A549 (cell line): ENCODE results near the gene PITPNB. TPM values are rescaled to one million over a fixed set of nuclear protein-coding genes. Genes with fewer than 3 reads are reported as not detected.

Source experiments
- ATAC-seq, 2 experiments: fragments of 200-7000 bp in 1 of 2; fragments of >200 bp in 1 of 2; cut with Nextera tagmentation in 1 of 2; cut with Tn5 transposase in 1 of 2; 3 replicates each; pipeline versions ENCODE4 v1.8.0 to v1.9.1; 2018 to 2020; ENCODE audit warnings: mild to moderate bottlenecking in 1 of 2, moderate library complexity in 1 of 2
- CTCF ChIA-PET: fragments of 300-600 bp; sonication (Branson Sonifier 250); formaldehyde crosslinking; extraction: SDS; loops from one replicate; lab custom pipeline; 2021; ENCODE audit warnings: antibody characterized with exemption, inconsistent platforms; lab: Yijun Ruan, JAX
- POLR2A ChIA-PET: fragments of 350-600 bp; formaldehyde crosslinking; extraction: SDS; loops from one replicate; lab custom pipeline; 2021; ENCODE audit warnings: antibody characterized with exemption, inconsistent platforms; lab: Yijun Ruan, JAX
- DNase-seq, 2 experiments: peaks; one replicate each; pipeline versions ENCODE4 v3.0.0 to v3.0.0-alpha.2; 2011 to 2016; ENCODE audit warnings: low read depth in 1 of 2, low spot score in 1 of 2
- FAIRE-seq: peaks from 2 replicates; lab custom pipeline; 2011; peaks lifted over from hg19 to GRCh38; lab: Jason Lieb, UNC
- H3K27ac ChIP-seq, 2 experiments: fragments of >200 bp; sonication (Bioruptor Twin); formaldehyde crosslinking; 3 replicates each; pipeline ENCODE4 v1.5.1; 2016 to 2017
- H3K4me1 ChIP-seq: fragments of >200 bp; sonication (Bioruptor Twin); formaldehyde crosslinking; 3 replicates; pipeline ENCODE4 v1.6.1; 2016
- H3K4me2 ChIP-seq: fragments of >200 bp; sonication (Bioruptor Twin); formaldehyde crosslinking; 3 replicates; pipeline ENCODE4 v1.6.1; 2016
- H3K4me3 ChIP-seq: fragments of >200 bp; sonication (Bioruptor Twin); formaldehyde crosslinking; 3 replicates; pipeline ENCODE4 v1.5.1; 2016
- H3K9me3 ChIP-seq: fragments of >200 bp; sonication (Bioruptor Twin); formaldehyde crosslinking; 3 replicates; pipeline ENCODE4 v1.6.1; 2016
- CBX2 ChIP-seq: fragments of 200-600 bp; sonication (generic); IDR thresholded peaks from 2 replicates; pipeline ENCODE4 v1.6.1; 2016; ENCODE audit warnings: low read depth, mild to moderate bottlenecking, borderline replicate concordance
- CHD4 ChIP-seq: fragments of 200-600 bp; sonication (generic); IDR thresholded peaks from 2 replicates; pipeline ENCODE4 v1.6.1; 2016; ENCODE audit warnings: antibody characterized with exemption, mild to moderate bottlenecking, borderline replicate concordance
- EP300 ChIP-seq, 2 experiments: fragments of >200 bp; sonication (Bioruptor Twin); formaldehyde crosslinking; IDR thresholded peaks; 2 replicates in 1 of 2; 3 replicates in 1 of 2; pipeline ENCODE4 v1.6.1; 2016 to 2017
- ESRRA ChIP-seq: fragments of 150-350 bp; IDR thresholded peaks from 2 replicates; pipeline ENCODE4 v1.6.1; 2014; ENCODE audit warnings: mild to moderate bottlenecking, low read length, borderline replicate concordance
- FOXS1 ChIP-seq: fragments of 250-450 bp; sonication (Bioruptor Pico); IDR thresholded peaks from 2 replicates; pipeline ENCODE4 v1.5.0; 2020; ENCODE audit warnings: mild to moderate bottlenecking, moderate library complexity
- HEYL ChIP-seq: fragments of 250-450 bp; sonication (Bioruptor Pico); IDR thresholded peaks from 2 replicates; pipeline ENCODE4 v1.8.0; 2021; ENCODE audit warnings: mild to moderate bottlenecking, moderate library complexity
- HOXA7 ChIP-seq: fragments of 250-450 bp; sonication (Bioruptor Pico); IDR thresholded peaks from 2 replicates; pipeline ENCODE4 v1.5.0; 2020; ENCODE audit warnings: mild to moderate bottlenecking, moderate library complexity
- HOXB13 ChIP-seq: fragments of 250-450 bp; sonication (Bioruptor Pico); IDR thresholded peaks from 2 replicates; pipeline ENCODE4 v1.5.0; 2020; ENCODE audit warnings: low read depth, mild to moderate bottlenecking, moderate library complexity
- HOXB5 ChIP-seq: fragments of 250-450 bp; sonication (Bioruptor Pico); IDR thresholded peaks from 2 replicates; pipeline ENCODE4 v1.5.0; 2020; ENCODE audit warnings: mild to moderate bottlenecking, moderate library complexity
- MYC ChIP-seq: IDR thresholded peaks from 2 replicates; pipeline ENCODE4 v1.6.1; 2012; ENCODE audit warnings: mild to moderate bottlenecking, inconsistent platforms, low read length, improper control_type of control experiment, borderline replicate concordance
- NFE2L2 ChIP-seq: fragments of 150-350 bp; conservative IDR thresholded peaks from 2 replicates; pipeline ENCODE4 v1.6.1; 2014; ENCODE audit warnings: low read length
- NPAS2 ChIP-seq: fragments of 250-450 bp; sonication (Bioruptor Pico); IDR thresholded peaks from 2 replicates; pipeline ENCODE4 v1.8.0; 2022; ENCODE audit warnings: mild to moderate bottlenecking, moderate library complexity, borderline replicate concordance
- NR3C1 ChIP-seq: fragments of >200 bp; sonication (Bioruptor Twin); formaldehyde crosslinking; IDR thresholded peaks from 3 replicates; pipeline ENCODE4 v1.6.1; 2017
- POLR2A ChIP-seq: IDR thresholded peaks from 2 replicates; pipeline ENCODE4 v1.6.1; 2012; ENCODE audit warnings: mild to moderate bottlenecking, low read length
- RARB ChIP-seq: fragments of 250-450 bp; sonication (Bioruptor Pico); IDR thresholded peaks from 2 replicates; pipeline ENCODE4 v1.8.0; 2021; ENCODE audit warnings: mild to moderate bottlenecking, moderate library complexity
- RFX5 ChIP-seq: fragments of 450-650 bp; IDR thresholded peaks from 2 replicates; pipeline ENCODE4 v1.7.1; 2014; ENCODE audit warnings: antibody characterized with exemption, mild to moderate bottlenecking, moderate library complexity
- RNF2 ChIP-seq: fragments of 200-600 bp; sonication (generic); IDR thresholded peaks from 2 replicates; pipeline ENCODE4 v1.6.1; 2016; ENCODE audit warnings: low read depth, mild to moderate bottlenecking, antibody characterized with exemption, moderate library complexity, borderline replicate concordance
- SREBF2 ChIP-seq: fragments of 450-650 bp; IDR thresholded peaks from 2 replicates; pipeline ENCODE4 v1.6.1; 2014; ENCODE audit warnings: mild to moderate bottlenecking, moderate library complexity
- TFCP2L1 ChIP-seq: fragments of 250-450 bp; sonication (Bioruptor Pico); IDR thresholded peaks from 2 replicates; pipeline ENCODE4 v1.5.0; 2021; ENCODE audit warnings: mild to moderate bottlenecking
- ZC3H11A ChIP-seq: fragments of 450-650 bp; IDR thresholded peaks from 2 replicates; pipeline ENCODE4 v1.6.1; 2014; ENCODE audit warnings: antibody characterized with exemption, mild to moderate bottlenecking
- ZSCAN20 ChIP-seq: fragments of 250-450 bp; sonication (Bioruptor Pico); IDR thresholded peaks from 2 replicates; pipeline ENCODE4 v1.8.0; 2022; ENCODE audit warnings: mild to moderate bottlenecking, moderate library complexity
- WGBS: methylation state at CpG from one replicate; pipeline ENCODE4 v1.1.6; 2017; ENCODE audit errors: missing lambda C conversion rate; 5-methylcytosine and 5-hydroxymethylcytosine counted together
- polyA plus RNA-seq, 4 experiments: library from polyadenylated mRNA; depleted of rRNA in 3 of 4; stranded (reverse); fragments of >200 nt; fragmentation: RNase III in 1 of 4; extraction: RNeasy Plus Mini Kit Qiagen cat#74134 plus additional on column Dnase treatment in 1 of 4; gene quantifications; 2 replicates in 3 of 4; 3 replicates in 1 of 4; pipeline ENCODE4 v1.2.3, GENCODE V29; 2011 to 2017
- TF ChIP-seq, protein P1 (sequence below): fragments of 250-450 bp; sonication (Bioruptor Pico); IDR thresholded peaks from 2 replicates; pipeline ENCODE4 v1.5.0; 2021; ENCODE audit warnings: mild to moderate bottlenecking, moderate library complexity, borderline replicate concordance
- TF ChIP-seq, protein P2 (sequence below): IDR thresholded peaks from 2 replicates; pipeline ENCODE4 v1.6.1; 2012
- TF ChIP-seq, protein P3 (sequence below): fragments of >200 bp; sonication (Bioruptor Twin); formaldehyde crosslinking; IDR thresholded peaks from 2 replicates; pipeline ENCODE4 v1.6.1; 2016
- TF ChIP-seq, protein P4 (sequence below): fragments of 250-450 bp; sonication (Bioruptor Pico); IDR thresholded peaks from 2 replicates; pipeline ENCODE4 v1.5.0; 2020; ENCODE audit warnings: low read depth, mild to moderate bottlenecking, moderate library complexity
- TF ChIP-seq, protein P5 (sequence below): fragments of 150-350 bp; IDR thresholded peaks from 2 replicates; pipeline ENCODE4 v1.6.1; 2014; ENCODE audit warnings: low read depth, mild to moderate bottlenecking, low read length

Gene PITPNB
- polyA plus RNA-seq, 2 of the 4 experiments (the other 2 are of a cell fraction) = 45.8 to 52.1 TPM

DNA sequence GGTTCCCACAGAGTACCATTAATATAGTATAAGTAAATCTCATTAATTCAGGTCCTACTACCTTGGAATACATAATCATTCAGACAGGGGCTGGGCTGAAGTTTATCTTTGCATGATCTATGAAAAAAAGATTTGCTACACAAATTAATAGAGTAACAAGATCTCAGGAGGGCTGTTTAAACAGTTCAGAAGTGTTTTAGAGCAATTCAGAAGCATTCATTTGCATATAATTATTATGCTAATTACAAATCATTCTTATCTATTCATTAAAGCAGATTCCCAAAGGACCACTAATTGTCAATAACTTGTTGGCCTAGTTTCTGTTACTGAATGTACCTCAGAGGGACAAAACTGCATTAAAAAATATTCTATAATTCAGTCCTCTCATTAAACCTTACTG lies 40.5 kb downstream of the PITPNB start:
- Histone ChIP-seq H3K4me1 (peaks cover 8% of the 10 kb centered on the region; the same call in 2 of the 3 replicates), H3K4me3 (no peak overlapping the region), H3K4me2 (no peak overlapping the region), H3K9me3 (no peaks in the 10 kb centered on the region), H3K27ac (no peak overlapping the region)
- DNase-seq (no peak), FAIRE-seq (no peak), ATAC-seq (no peak)
- TF ChIP-seq, protein P1, sequence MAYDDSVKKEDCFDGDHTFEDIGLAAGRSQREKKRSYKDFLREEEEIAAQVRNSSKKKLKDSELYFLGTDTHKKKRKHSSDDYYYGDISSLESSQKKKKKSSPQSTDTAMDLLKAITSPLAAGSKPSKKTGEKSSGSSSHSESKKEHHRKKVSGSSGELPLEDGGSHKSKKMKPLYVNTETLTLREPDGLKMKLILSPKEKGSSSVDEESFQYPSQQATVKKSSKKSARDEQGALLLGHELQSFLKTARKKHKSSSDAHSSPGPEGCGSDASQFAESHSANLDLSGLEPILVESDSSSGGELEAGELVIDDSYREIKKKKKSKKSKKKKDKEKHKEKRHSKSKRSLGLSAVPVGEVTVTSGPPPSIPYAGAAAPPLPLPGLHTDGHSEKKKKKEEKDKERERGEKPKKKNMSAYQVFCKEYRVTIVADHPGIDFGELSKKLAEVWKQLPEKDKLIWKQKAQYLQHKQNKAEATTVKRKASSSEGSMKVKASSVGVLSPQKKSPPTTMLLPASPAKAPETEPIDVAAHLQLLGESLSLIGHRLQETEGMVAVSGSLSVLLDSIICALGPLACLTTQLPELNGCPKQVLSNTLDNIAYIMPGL = no peak
- no peak for TF ChIP-seq HOXB5 (CRISPR knock-in tag)
- TF ChIP-seq ZC3H11A = no peak
- no peak for TF ChIP-seq FOXS1
- no peak for TF ChIP-seq HEYL
- no peak for TF ChIP-seq RNF2
- TF ChIP-seq POLR2A = no peak
- TF ChIP-seq, protein P2, sequence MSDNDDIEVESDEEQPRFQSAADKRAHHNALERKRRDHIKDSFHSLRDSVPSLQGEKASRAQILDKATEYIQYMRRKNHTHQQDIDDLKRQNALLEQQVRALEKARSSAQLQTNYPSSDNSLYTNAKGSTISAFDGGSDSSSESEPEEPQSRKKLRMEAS = no peak
- TF ChIP-seq, protein P3, sequence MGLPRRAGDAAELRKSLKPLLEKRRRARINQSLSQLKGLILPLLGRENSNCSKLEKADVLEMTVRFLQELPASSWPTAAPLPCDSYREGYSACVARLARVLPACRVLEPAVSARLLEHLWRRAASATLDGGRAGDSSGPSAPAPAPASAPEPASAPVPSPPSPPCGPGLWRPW = no peak
- TF ChIP-seq CBX2 = no peak
- TF ChIP-seq RARB (CRISPR knock-in tag) = no peak
- no peak for TF ChIP-seq EP300 (IDR thresholded peaks at IDR 0.05)
- no peak for TF ChIP-seq MYC
- TF ChIP-seq, protein P4, sequence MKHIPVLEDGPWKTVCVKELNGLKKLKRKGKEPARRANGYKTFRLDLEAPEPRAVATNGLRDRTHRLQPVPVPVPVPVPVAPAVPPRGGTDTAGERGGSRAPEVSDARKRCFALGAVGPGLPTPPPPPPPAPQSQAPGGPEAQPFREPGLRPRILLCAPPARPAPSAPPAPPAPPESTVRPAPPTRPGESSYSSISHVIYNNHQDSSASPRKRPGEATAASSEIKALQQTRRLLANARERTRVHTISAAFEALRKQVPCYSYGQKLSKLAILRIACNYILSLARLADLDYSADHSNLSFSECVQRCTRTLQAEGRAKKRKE (CRISPR knock-in tag) = no peak
- TF ChIP-seq, protein P5, sequence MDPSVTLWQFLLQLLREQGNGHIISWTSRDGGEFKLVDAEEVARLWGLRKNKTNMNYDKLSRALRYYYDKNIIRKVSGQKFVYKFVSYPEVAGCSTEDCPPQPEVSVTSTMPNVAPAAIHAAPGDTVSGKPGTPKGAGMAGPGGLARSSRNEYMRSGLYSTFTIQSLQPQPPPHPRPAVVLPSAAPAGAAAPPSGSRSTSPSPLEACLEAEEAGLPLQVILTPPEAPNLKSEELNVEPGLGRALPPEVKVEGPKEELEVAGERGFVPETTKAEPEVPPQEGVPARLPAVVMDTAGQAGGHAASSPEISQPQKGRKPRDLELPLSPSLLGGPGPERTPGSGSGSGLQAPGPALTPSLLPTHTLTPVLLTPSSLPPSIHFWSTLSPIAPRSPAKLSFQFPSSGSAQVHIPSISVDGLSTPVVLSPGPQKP = no peak
- ChIA-PET POLR2A (no interaction called here), CTCF (interaction anchor here (0.7 to 4.2 kb wide), 6 partner anchors 8 to 1367 kb away, joined by 3 to 29 read pairs (median 4); no protein-coding TSS in a partner anchor)

DNA sequence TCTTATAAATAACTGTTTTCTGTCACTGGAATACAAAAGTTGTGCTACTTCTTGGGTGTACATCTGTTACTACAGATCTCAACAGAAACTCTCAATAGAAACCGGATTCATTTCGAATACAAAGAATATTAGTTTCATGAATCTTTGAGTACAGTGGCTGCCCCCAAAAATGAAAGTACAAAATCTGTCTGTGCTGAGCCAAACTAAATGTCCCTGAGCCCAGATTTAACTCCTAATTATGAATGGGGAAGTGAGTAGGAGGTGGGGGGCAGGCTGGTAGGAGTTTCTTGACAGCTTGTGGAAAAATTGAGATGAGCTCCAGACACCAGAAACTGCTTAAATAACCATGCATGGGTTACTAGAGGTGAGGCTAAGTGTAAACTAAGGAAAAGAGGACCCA lies 41.6 kb downstream of the PITPNB start:
- Histone ChIP-seq H3K4me3 (no peak overlapping the region), H3K9me3 (no peaks in the 10 kb centered on the region), H3K4me2 (no peak overlapping the region), H3K27ac (no peak overlapping the region), H3K4me1 (peaks cover 8% of the 10 kb centered on the region; the same call in 2 of the 3 replicates)
- WGBS = 93% methylated on average over 2 of the region's 2 CpGs
- ATAC-seq (no peak), DNase-seq (no peak), FAIRE-seq (no peak)
- ChIA-PET CTCF (interaction anchor here (1.0 to 4.2 kb wide), 3 partner anchors 9 to 1368 kb away, joined by 3 to 29 read pairs (median 4); no protein-coding TSS in a partner anchor), POLR2A (no interaction called here)
- TF ChIP-seq ZC3H11A (no peak), NFE2L2 (no peak), RFX5 (no peak), FOXS1 (no peak), NR3C1 (no peak), NPAS2 (no peak), ZSCAN20 (no peak), SREBF2 (no peak), HOXA7 (CRISPR knock-in tag) (no peak), ESRRA (no peak), TFCP2L1 (CRISPR knock-in tag) (no peak), RNF2 (no peak), CHD4 (no peak), HOXB13 (CRISPR knock-in tag) (no peak)
